Measurements from ENCODE around the gene HTT.
"Not testable (repeated sequence)": the region's sequence is repeated elsewhere in the genome, so short reads cannot be mapped to it uniquely, and the experiment has no call there.

HTT gene

GRCh38 chr4:3044870-3045819 lies 29.3 kb upstream of the HTT start:
- peak; percentile 34 to 35 for DNase-seq (ENCODE audit: extremely low read depth in 1 of 2, low read depth in 1 of 2)

GRCh38 chr4:3046162-3046561 lies 28.3 kb upstream of the HTT start:
- no peak for DNase-seq (ENCODE audit: extremely low read depth in 1 of 2, low read depth in 1 of 2)

- no peak for DNase-seq (ENCODE audit: extremely low read depth in 1 of 2, low read depth in 1 of 2)
Observed at GRCh38 chr4:3046623-3047022, 27.9 kb upstream of the HTT start.

- DNase-seq (ENCODE audit: extremely low read depth in 1 of 2, low read depth in 1 of 2) = peak; percentile 28 to 40
Observed at GRCh38 chr4:3047464-3048286, 26.8 kb upstream of the HTT start.

GRCh38 chr4:3051141-3051897 lies 23.2 kb upstream of the HTT start:
- not testable (repeated sequence) for DNase-seq (ENCODE audit: extremely low read depth in 1 of 2, low read depth in 1 of 2)

- no peak for DNase-seq (ENCODE audit: extremely low read depth in 1 of 2, low read depth in 1 of 2)
Observed at GRCh38 chr4:3054169-3054759, 20.2 kb upstream of the HTT start.

GRCh38 chr4:3059943-3060342 lies 14.5 kb upstream of the HTT start:
- DNase-seq (ENCODE audit: extremely low read depth in 1 of 2, low read depth in 1 of 2) = no peak

- DNase-seq (ENCODE audit: extremely low read depth in 1 of 2, low read depth in 1 of 2) = no peak
Observed at GRCh38 chr4:3060946-3061345, 13.5 kb upstream of the HTT start.

- no peak for DNase-seq (ENCODE audit: extremely low read depth in 1 of 2, low read depth in 1 of 2)
Observed at GRCh38 chr4:3062471-3062870, 12.0 kb upstream of the HTT start.

- no peak for DNase-seq (ENCODE audit: extremely low read depth in 1 of 2, low read depth in 1 of 2)
Observed at GRCh38 chr4:3065551-3065950, 8.9 kb upstream of the HTT start.

- DNase-seq (ENCODE audit: extremely low read depth in 1 of 2, low read depth in 1 of 2) = no peak
Observed at GRCh38 chr4:3066836-3067400, 7.6 kb upstream of the HTT start.

GRCh38 chr4:3067473-3068001 lies 6.9 kb upstream of the HTT start:
- DNase-seq (ENCODE audit: extremely low read depth in 1 of 2, low read depth in 1 of 2) = no peak

- DNase-seq (ENCODE audit: extremely low read depth in 1 of 2, low read depth in 1 of 2) = no peak
Observed at GRCh38 chr4:3069661-3070199, 4.8 kb upstream of the HTT start.

GRCh38 chr4:3070709-3071500 lies 3.6 kb upstream of the HTT start:
- DNase-seq (ENCODE audit: extremely low read depth in 1 of 2, low read depth in 1 of 2) = no peak

GRCh38 chr4:3071811-3072210 lies 2.7 kb upstream of the HTT start:
- DNase-seq (ENCODE audit: extremely low read depth in 1 of 2, low read depth in 1 of 2) = no peak

- DNase-seq (ENCODE audit: extremely low read depth in 1 of 2, low read depth in 1 of 2) = no peak
Observed at GRCh38 chr4:3073158-3074077, 1.1 kb upstream of the HTT start.

- DNase-seq (ENCODE audit: extremely low read depth in 1 of 2, low read depth in 1 of 2) = peak in 1 of 2 donors; percentile 5
Observed at GRCh38 chr4:3074846-3075651, 568 bp downstream of the HTT start.

Data from activated CD8-positive, alpha-beta memory T cell treated with anti-CD3 and anti-CD28 coated beads for 1 hour (primary cell).